Astrocyte (in vitro differentiated cells and primary cell): Measurements from ENCODE around the gene CFAP298. TPM values are rescaled to one million over a fixed set of nuclear protein-coding genes. Genes with fewer than 3 reads are reported as not detected.

Experiments
- DNase-seq: peaks from one replicate; pipeline ENCODE4 v3.0.0-alpha.2; 2010; ENCODE audit warnings: low read depth
- FAIRE-seq: peaks from 2 replicates; lab custom pipeline; 2011; peaks lifted over from hg19 to GRCh38; lab: Jason Lieb, UNC
- H2AFZ ChIP-seq: 2 replicates; pipeline ENCODE4 v1.6.0; 2012; ENCODE audit warnings: low read depth, low read length, inconsistent platforms
- H3K27ac ChIP-seq: 2 replicates; pipeline ENCODE4 v1.5.1; 2011; ENCODE audit warnings: low read depth, low read length, inconsistent platforms
- H3K27me3 ChIP-seq: 2 replicates; pipeline ENCODE4 v1.6.0; 2011; ENCODE audit warnings: low read length, inconsistent platforms; ENCODE audit not compliant: insufficient read depth
- H3K36me3 ChIP-seq: 2 replicates; pipeline ENCODE4 v1.5.1; 2011; ENCODE audit warnings: low read length, inconsistent platforms; ENCODE audit not compliant: insufficient read depth
- H3K4me1 ChIP-seq: 2 replicates; pipeline ENCODE4 v1.5.1; 2011; ENCODE audit warnings: low read length, inconsistent platforms; ENCODE audit not compliant: insufficient read depth
- H3K4me2 ChIP-seq: 2 replicates; pipeline ENCODE4 v1.6.0; 2012; ENCODE audit warnings: low read length, inconsistent platforms
- H3K4me3 ChIP-seq: 2 replicates; pipeline ENCODE4 v1.5.1; 2011; ENCODE audit warnings: low read depth, mild to moderate bottlenecking, low read length, inconsistent platforms; ENCODE audit not compliant: insufficient read depth
- H3K79me2 ChIP-seq: 2 replicates; pipeline ENCODE4 v1.6.0; 2012; ENCODE audit warnings: mild to moderate bottlenecking, low read length, inconsistent platforms; ENCODE audit not compliant: insufficient read depth
- H3K9ac ChIP-seq: 2 replicates; pipeline ENCODE4 v1.6.0; 2012; ENCODE audit warnings: mild to moderate bottlenecking, low read length, inconsistent platforms
- H3K9me3 ChIP-seq: 2 replicates; pipeline ENCODE4 v1.5.1; 2012; ENCODE audit warnings: low read depth, mild to moderate bottlenecking, low read length, inconsistent platforms; ENCODE audit not compliant: insufficient read depth
- H4K20me1 ChIP-seq: 2 replicates; pipeline ENCODE4 v1.6.0; 2012; ENCODE audit warnings: low read length, inconsistent platforms; ENCODE audit not compliant: insufficient read depth
- H3K27ac Mint-ChIP-seq: one replicate; pipeline ENCODE4 v1.8.0; 2021; ENCODE audit warnings: mild to moderate bottlenecking, mixed read lengths; ENCODE audit not compliant: unreplicated experiment
- H3K27me3 Mint-ChIP-seq: one replicate; pipeline ENCODE4 v1.8.0; 2021; ENCODE audit warnings: low read depth, mixed read lengths; ENCODE audit not compliant: unreplicated experiment
- H3K36me3 Mint-ChIP-seq: one replicate; pipeline ENCODE4 v1.8.0; 2021; ENCODE audit warnings: low read depth, mixed read lengths; ENCODE audit not compliant: unreplicated experiment
- H3K4me1 Mint-ChIP-seq: one replicate; pipeline ENCODE4 v1.8.0; 2021; ENCODE audit warnings: low read depth, mixed read lengths; ENCODE audit not compliant: unreplicated experiment
- H3K4me3 Mint-ChIP-seq: one replicate; pipeline ENCODE4 v1.8.0; 2021; ENCODE audit warnings: mild to moderate bottlenecking, moderate library complexity, mixed read lengths; ENCODE audit not compliant: unreplicated experiment
- H3K9me3 Mint-ChIP-seq: one replicate; pipeline ENCODE4 v1.8.0; 2021; ENCODE audit warnings: mild to moderate bottlenecking, mixed read lengths; ENCODE audit not compliant: unreplicated experiment
- CTCF ChIP-seq: IDR thresholded peaks from 2 replicates; pipeline ENCODE4 v1.5.1; 2011; ENCODE audit warnings: low read depth, mild to moderate bottlenecking, inconsistent platforms, low read length, moderate library complexity; ENCODE audit not compliant: insufficient read depth
- EZH2 ChIP-seq: IDR thresholded peaks from 2 replicates; pipeline ENCODE4 v1.6.1; 2012; ENCODE audit warnings: mild to moderate bottlenecking, low read length, inconsistent platforms; ENCODE audit not compliant: insufficient read depth
- total RNA-seq: library from RNA; stranded (reverse); gene quantifications from 2 replicates; pipeline ENCODE4 v1.2.1, GENCODE V29; 2021

Gene CFAP298
- total RNA-seq, 1 donor from 2014 or later: 28.7 TPM

DNA sequence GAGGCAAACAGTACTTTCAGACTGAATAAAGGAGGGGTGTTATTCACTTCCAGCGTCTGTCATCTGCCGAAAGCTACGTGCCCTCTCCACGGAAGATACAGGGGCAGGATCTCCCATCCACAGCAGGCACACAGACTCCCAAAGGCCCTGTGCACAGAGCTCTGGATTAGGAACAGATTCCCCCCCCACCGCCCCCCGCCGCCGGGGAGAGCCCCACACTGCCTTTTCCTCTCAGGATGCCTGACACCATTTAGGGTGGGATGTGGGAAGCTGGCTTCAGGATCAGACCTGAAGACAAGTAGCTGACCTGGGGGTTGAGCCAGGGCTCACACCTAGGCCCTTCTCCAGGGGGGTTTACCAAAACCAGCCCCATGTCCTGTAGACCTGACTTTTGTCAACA lies 18.5 kb downstream of the CFAP298 start:
- H3K27me3 Mint-ChIP-seq: peaks cover 10% of the 10 kb centered on the region
- no peaks in the 10 kb centered on the region for H3K79me2 ChIP-seq
- no peak overlapping the region for H3K4me2 ChIP-seq
- TF ChIP-seq CTCF (no peak), EZH2 (no peak)
- peaks cover 11% of the 10 kb centered on the region for H3K4me1 ChIP-seq
- DNase-seq: no peak
- no peak overlapping the region for H3K4me3 ChIP-seq
- H3K36me3 Mint-ChIP-seq: no peaks in the 10 kb centered on the region
- no peak for FAIRE-seq
- no peaks in the 10 kb centered on the region for H3K27me3 ChIP-seq
- H3K27ac ChIP-seq: no peak overlapping the region
- no peak overlapping the region for H3K9ac ChIP-seq
- H3K4me1 Mint-ChIP-seq: peaks cover 5% of the 10 kb centered on the region
- H4K20me1 ChIP-seq: no peaks in the 10 kb centered on the region
- no peaks in the 10 kb centered on the region for H3K9me3 Mint-ChIP-seq
- no peaks in the 10 kb centered on the region for H3K36me3 ChIP-seq
- no peak overlapping the region for H2AFZ ChIP-seq
- H3K27ac Mint-ChIP-seq: no peak overlapping the region
- H3K4me3 Mint-ChIP-seq: no peak overlapping the region
- no peaks in the 10 kb centered on the region for H3K9me3 ChIP-seq

DNA sequence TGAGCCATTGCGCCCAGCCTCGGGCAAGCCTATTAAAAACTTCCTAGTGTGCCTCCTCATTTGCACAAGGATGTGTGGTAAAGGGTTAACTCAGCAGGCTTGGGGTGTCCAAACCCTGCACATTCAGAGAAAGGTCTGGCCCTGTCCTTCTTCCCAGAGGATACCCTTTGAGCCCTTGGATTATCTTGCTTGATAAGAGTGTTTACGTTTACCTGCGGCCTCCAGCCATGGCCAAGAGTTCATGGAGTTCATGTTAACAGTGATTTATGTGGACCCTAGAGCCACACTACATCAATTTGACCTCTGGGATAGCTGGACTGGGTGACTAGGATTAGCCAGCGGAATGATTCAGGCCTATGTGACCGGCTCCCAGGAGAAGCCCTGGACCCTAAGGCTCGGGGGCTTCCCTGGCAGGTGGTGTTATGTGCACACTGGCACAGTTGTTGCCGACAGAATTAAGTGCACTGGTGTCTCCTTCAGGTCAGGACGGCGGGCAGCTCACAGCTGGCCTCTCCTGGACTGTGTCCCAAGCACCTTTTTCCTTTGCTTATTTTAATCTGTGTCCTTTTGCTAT lies 19.2 kb downstream of the CFAP298 start:
- no peak overlapping the region for H3K4me2 ChIP-seq
- no peaks in the 10 kb centered on the region for H3K79me2 ChIP-seq
- no peaks in the 10 kb centered on the region for H4K20me1 ChIP-seq
- TF ChIP-seq EZH2 (no peak), CTCF (no peak)
- no peak overlapping the region for H3K4me3 Mint-ChIP-seq
- no peaks in the 10 kb centered on the region for H3K9me3 ChIP-seq
- FAIRE-seq (no peak), DNase-seq (no peak)
- H3K27ac Mint-ChIP-seq: no peak overlapping the region
- peaks cover 10% of the 10 kb centered on the region for H3K27me3 Mint-ChIP-seq
- peaks cover 11% of the 10 kb centered on the region for H3K4me1 ChIP-seq
- no peak overlapping the region for H3K4me3 ChIP-seq
- H3K36me3 ChIP-seq: no peaks in the 10 kb centered on the region
- no peaks in the 10 kb centered on the region for H3K9me3 Mint-ChIP-seq
- H3K4me1 Mint-ChIP-seq: peaks cover 5% of the 10 kb centered on the region
- H3K27ac ChIP-seq: no peak overlapping the region
- no peaks in the 10 kb centered on the region for H3K27me3 ChIP-seq
- no peaks in the 10 kb centered on the region for H3K36me3 Mint-ChIP-seq
- H2AFZ ChIP-seq: no peak overlapping the region
- H3K9ac ChIP-seq: no peak overlapping the region

GRCh38 chr21:32590130-32590529 lies 22.0 kb downstream of the CFAP298 start:
- DNase-seq (no peak), FAIRE-seq (no peak)
- Mint-ChIP-seq H3K36me3 (no peaks in the 10 kb centered on the region), H3K9me3 (no peaks in the 10 kb centered on the region), H3K27ac (no peak overlapping the region), H3K4me1 (no peaks in the 10 kb centered on the region), H3K27me3 (peaks cover 14% of the 10 kb centered on the region), H3K4me3 (no peak overlapping the region)
- no peak overlapping the region for H3K27ac ChIP-seq
- H4K20me1 ChIP-seq: no peaks in the 10 kb centered on the region
- no peak for TF ChIP-seq EZH2
- TF ChIP-seq CTCF: no peak
- H3K79me2 ChIP-seq: no peaks in the 10 kb centered on the region
- H3K9ac ChIP-seq: no peak overlapping the region
- H2AFZ ChIP-seq: no peak overlapping the region
- no peaks in the 10 kb centered on the region for H3K9me3 ChIP-seq
- H3K4me2 ChIP-seq: no peak overlapping the region
- H3K4me1 ChIP-seq: no peaks in the 10 kb centered on the region
- H3K36me3 ChIP-seq: no peaks in the 10 kb centered on the region
- no peaks in the 10 kb centered on the region for H3K27me3 ChIP-seq
- no peak overlapping the region for H3K4me3 ChIP-seq
